Loucy (cell line): ENCODE data around the gene DIP2B.
A peak's percentile ranks its signal among the peaks of the same experiment; 100 is the strongest.

Experiments
- EZH2phosphoT487 ChIP-seq: fragments of 200-600 bp; IDR thresholded peaks from 2 replicates; pipeline ENCODE4 v1.6.1; 2018; ENCODE audit warnings: antibody characterized with exemption, mild to moderate bottlenecking, moderate library complexity, borderline replicate concordance
- TF ChIP-seq, protein P1 (sequence below): fragments of 200-600 bp; sonication (generic); conservative IDR thresholded peaks from 2 replicates; pipeline ENCODE4 v1.5.1; 2014; ENCODE audit warnings: mild to moderate bottlenecking, antibody characterized with exemption, low read length

DNA sequence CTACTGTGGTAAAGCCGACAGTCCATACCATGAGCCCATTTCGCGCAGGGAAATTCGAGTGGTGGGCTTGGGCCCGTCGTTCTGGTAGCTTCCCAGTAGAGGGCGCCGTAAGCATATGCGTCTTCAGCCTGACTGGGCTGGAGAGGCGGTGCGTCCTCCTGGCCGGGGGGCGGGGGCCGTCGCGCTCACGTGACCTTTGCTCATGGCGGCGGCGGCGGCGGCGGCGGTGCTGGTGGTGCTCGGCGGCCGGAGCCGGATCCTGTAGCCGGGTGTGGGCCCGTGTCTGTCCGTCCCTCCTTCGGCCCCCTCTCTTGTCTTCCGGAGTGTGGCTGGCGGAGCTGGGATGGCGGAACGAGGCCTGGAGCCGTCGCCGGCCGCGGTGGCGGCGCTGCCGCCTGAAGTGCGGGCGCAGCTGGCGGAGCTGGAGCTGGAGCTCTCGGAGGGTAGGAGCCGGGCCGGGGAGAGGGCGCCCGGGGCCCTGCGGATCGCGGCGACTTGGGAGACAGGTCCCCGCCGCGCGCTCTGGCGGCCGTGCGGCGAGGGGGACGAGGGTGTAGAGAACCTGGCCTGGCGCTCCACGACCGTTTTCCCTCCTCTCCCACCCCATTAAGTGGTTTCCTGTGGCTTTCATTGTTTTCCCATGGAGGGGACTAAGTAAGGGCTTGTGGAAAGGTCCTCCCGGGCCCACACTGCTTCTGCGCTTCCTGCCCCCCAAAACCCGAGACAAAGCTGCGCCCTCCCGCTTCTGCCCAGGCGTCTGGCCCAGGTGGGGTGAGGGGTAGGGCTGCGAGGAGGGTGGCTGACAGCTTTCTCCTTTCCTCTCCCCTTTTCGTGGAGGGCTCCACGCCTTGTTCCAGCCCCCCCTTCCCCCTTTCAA lies at the start of gene DIP2B:
- TF ChIP-seq, protein P1, sequence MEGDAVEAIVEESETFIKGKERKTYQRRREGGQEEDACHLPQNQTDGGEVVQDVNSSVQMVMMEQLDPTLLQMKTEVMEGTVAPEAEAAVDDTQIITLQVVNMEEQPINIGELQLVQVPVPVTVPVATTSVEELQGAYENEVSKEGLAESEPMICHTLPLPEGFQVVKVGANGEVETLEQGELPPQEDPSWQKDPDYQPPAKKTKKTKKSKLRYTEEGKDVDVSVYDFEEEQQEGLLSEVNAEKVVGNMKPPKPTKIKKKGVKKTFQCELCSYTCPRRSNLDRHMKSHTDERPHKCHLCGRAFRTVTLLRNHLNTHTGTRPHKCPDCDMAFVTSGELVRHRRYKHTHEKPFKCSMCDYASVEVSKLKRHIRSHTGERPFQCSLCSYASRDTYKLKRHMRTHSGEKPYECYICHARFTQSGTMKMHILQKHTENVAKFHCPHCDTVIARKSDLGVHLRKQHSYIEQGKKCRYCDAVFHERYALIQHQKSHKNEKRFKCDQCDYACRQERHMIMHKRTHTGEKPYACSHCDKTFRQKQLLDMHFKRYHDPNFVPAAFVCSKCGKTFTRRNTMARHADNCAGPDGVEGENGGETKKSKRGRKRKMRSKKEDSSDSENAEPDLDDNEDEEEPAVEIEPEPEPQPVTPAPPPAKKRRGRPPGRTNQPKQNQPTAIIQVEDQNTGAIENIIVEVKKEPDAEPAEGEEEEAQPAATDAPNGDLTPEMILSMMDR: peak; percentile 80
- no peak for TF ChIP-seq EZH2phosphoT487
